A673 (cell line): ENCODE measurements around the gene TLCD4.

Source experiments
- CTCF ChIP-seq: fragments of 300-800, 200-600 bp; sonication (generic); conservative IDR thresholded peaks from 2 replicates; pipeline ENCODE4 v1.5.1; 2017; ENCODE audit warnings: low read depth, mild to moderate bottlenecking, antibody characterized with exemption, low read length, moderate library complexity, mixed read lengths
- EZH2 ChIP-seq: fragments of 200-600 bp; sonication (generic); IDR thresholded peaks from 2 replicates; pipeline ENCODE4 v1.6.1; 2017; ENCODE audit warnings: borderline replicate concordance, low read depth, mild to moderate bottlenecking, mixed read lengths, antibody characterized with exemption, low read length; ENCODE audit not compliant: poor library complexity, severe bottlenecking

- TF ChIP-seq CTCF (no peak), EZH2 (no peak)
These were observed 7.2 kb downstream of the TLCD4 start for GRCh38 chr1:95124342-95124741.
